HG02571 (cell line): Measurements from ENCODE around the gene CHMP6.

Source experiments
- ATAC-seq: cut with Tn5 transposase; IDR thresholded peaks from one replicate; pipeline ENCODE4 v1.9.1; 2021; ENCODE audit warnings: mild to moderate bottlenecking, moderate library complexity; ENCODE audit not compliant: unreplicated experiment

CHMP6 gene

DNA sequence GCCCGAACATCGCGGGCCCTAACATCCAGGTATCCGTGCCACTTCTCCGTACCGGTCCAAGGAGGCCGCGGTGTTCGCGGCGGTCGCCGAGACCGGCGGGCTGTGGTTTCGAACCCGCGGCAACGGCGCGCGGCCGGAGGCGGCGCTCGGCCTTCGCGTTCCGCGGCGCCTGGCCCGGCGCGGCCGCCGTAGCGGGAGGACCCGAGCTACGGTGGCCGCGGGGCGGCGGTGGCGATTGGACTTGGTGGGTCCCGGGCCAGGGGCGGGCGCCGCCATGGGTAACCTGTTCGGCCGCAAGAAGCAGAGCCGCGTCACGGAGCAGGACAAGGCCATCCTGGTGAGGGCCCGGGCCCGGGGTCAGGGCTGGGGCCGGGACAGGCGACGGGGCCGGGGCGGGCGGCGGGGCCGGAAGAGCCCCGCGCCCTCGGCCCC lies at the start of gene CHMP6:
CHMP6 (plus strand) TSS at position 197 of the 432 bp plus-strand sequence; CDS start at position 275, 78 bp downstream.
- peak; percentile 51 for ATAC-seq

DNA sequence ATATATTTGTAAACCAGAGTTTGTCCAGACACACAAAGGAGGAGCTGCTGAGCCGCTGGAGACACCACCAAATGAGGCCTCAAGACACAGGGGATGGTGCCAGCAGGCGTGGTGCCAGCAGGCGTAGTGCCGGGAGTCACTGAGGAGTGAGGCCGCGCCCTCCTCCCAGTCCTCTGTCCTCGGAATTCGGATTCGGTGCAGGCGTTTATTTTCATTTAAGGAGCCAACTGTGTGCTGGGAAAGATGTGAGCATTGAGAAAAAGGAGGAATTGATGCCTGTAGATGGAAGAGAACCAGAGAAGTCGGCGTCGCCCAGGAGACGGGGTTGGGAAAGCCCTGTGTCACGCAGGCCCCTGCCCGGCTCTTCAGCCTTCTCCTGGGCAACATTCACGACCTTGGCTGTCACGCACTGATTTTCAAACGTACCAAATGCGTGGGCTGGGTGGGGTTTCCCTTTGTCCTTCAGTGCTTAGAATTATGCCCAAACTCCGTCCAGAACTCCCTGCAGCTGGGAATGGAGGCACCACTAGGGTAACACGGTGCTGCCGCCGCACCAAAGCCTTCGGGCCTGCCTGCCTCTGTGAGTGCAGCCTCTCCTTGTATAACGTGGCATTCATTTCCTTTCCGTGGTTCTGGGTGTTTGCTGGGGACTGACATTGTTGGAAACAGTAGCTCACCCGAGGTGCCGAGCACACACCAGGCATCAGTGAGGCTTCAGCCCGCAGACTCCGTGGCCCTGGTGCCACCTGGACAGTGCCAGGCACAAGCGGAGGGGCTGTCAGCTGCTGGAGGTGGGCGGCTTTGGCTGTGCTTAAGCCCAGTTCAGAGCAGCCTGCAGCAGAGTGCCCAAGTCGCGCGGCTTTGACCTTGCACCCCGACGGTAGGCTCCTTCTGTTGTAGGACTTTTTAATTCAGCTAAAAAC lies 49.0 kb upstream of the CHMP6 start:
- ATAC-seq: no peak

DNA sequence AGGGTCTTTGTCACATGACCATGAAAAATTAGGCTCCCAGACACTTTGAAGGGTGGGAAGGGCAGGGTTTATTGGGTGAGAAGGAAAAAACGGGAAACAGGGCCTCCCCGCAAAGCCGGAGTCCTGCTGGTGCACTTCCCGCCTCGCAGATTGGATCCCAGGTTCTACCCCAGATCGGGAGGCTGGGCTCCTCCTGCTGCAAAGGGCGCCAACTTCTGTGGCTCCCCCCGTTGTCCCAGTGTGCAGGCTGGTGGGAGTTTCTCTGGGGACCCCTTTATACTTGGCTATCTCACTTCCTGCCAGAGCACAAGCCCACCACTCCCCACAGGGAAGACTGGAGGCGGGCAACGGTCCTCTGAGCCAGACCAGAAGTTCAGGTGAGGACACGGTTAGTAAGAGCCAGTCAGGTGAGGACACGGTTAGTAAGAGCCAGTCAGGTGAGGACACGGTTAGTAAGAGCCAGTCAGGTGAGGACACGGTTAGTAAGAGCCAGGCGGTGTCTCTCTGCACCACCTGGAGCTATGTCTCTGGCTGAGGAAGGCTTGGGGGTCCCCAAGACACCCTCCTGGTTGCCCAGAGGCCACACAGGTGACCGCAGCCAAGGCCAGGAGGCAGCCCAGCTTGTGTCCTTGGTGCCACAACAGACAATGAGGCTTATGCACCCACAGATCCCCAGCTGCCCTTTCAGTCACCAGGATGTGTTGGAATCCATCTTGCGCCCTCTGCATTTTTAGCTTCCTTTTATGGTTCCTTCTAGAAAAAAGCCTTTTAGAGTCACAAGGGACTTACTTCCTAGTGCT lies 48.1 kb upstream of the CHMP6 start:
- no peak for ATAC-seq

DNA sequence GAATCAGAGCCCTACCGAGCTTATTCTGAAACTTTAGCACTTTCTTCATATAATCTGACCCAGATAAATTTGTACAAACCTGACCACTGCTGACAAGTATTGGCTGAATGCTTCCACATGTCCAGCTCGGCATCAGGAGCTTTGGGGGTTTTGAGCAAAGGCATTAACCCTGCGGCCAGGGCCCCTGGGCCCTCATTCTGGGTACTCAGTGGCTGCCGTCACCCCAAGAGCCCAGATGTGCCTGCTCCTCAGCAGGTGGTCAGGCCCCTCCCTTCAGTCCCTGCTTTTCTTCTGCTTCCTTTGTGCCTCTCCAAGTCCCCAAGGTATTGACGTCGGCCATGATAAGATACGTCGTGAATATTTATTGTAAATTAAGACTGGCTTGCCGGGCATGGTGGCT lies 47.3 kb upstream of the CHMP6 start:
- no peak for ATAC-seq

DNA sequence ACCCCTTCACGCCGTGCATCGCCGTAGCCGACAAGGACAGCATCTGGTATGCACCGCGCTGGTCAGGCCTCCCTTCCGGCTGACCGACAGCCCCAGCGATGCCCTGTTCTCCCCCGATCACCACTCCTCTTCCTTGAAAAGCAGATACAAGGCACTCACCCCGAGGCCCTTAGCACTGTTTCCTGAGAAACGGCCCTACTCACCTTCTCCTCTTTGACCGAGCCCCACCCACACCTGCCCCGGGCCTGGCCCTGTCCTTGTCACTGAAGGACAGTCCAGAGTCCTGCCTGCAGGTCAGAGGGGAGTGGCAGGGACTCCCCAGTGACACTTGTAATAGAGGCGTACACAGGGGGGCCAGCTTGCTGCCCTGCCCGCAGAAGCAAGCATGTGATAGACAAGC lies 45.9 kb upstream of the CHMP6 start:
- no peak for ATAC-seq

DNA sequence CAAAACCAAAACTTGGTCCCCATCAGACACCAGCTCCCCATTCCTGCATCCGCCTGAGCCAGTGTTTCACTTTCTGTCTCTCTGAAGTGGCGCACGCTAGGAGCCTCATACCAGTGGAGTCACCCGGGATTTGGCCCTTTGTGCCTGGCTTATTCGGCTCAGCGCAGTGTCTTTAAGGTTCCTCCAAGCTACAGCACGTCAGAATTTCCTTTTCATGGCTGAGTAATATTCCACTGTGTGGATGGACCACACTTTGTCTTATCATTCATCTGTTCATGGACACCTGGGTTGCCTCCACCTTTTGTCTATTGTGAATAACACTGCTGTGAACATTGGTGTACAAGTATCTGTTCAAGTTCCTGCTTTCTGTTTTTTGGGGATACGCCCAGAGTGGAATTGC lies 45.2 kb upstream of the CHMP6 start:
- ATAC-seq: no peak

DNA sequence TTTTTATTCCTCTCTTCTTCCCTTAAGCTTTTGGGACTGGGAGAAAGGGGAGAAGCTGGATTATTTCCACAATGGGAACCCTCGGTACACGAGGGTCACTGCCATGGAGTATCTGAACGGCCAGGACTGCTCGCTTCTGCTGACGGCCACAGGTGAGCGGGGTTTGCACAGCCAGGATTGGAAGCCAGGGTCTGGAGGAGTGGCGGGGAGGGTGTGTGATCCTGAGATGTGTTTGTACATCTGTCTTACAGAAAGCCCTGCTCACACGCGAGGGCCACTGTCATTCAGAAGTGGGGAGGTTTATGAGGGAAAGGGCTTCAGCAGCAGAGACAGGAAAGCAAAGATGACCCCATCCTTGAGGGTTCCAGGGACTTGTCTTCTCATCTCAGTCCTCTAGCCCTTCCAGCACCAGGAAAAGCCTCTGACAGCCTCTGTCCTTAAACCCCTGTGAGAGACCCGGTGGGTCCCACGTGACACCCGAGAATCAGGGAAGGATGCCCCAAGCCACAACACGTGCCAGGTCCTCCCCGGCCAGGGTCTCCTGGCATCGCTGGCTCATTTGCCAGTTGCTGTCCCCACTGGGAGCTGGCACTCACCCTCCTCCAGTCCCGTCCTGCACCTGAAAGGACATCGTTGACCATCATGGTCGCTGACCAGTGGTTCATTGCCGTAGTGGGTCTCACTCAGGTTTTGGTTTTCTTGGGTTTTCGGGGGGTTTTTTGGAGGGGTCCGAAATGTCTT lies 44.3 kb upstream of the CHMP6 start:
- ATAC-seq: no peak

DNA sequence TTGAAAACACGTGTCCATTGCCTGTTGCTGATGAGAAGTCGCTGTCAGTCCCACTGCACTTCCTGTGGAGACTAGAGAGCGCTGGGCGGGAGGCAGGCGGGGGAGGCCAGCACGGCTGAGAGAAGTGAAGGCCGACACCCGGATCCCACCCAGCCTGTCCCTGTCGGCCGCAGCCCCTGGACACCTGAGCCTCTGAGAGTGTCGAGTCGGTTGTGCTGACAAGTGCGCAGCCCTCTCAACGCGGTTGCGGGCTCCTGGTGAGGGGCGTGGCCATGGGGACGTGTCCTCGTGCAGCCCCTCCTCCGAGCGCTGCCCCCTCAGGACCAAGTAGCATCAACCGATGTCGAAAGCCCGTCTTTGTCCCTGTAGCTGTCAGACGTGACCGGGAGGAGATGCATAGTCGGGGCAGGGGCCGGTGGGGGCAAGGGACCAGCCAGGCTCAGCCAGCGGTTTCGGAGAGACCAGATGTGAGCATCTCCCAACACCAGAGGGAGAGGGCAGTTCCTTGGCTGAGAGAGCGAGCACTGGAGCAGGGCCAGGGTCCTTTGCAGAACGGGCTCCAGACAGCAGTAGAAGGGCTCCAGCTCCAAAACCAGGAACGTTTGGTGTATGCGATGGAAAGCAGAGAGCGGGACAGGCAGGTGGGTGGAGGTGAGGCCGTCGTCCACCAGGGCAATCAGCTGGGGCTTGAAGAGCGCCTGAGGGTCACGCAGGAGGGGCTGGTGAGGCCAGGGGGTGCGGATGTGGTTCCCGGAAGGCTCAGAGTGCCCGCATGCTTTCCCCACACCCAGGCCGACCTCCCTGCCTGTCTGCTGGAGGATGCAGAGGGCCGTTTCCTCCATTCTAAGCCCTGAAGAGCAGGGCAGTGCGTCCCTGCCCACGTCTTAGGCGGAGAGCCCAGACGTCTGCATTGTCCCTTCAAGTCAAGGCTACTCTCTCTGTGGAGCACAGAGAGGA lies 43.3 kb upstream of the CHMP6 start:
- no peak for ATAC-seq

DNA sequence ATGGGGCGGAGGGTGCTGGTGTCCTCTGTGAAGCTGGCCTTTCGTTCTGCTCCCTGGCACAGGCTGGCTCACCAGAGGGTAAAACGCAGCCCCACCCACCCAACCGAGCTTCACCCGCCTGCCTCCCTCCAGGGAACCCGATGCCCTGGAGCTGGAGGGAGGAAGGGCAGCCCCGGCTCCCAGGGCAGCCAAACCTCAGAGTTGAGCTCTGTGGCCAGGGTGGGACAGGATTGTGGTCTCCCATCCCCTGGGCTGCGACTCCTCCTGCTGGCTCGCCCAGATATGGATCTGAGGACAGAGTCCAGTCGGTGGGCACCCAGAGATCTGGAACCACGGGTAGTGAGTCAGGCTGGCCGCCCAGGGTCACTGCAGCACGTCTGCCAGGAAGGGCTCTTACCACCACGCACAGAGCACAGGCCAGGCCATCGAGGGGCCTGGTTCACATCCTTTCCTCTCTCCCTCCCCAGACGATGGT lies 42.6 kb upstream of the CHMP6 start:
- no peak for ATAC-seq

DNA sequence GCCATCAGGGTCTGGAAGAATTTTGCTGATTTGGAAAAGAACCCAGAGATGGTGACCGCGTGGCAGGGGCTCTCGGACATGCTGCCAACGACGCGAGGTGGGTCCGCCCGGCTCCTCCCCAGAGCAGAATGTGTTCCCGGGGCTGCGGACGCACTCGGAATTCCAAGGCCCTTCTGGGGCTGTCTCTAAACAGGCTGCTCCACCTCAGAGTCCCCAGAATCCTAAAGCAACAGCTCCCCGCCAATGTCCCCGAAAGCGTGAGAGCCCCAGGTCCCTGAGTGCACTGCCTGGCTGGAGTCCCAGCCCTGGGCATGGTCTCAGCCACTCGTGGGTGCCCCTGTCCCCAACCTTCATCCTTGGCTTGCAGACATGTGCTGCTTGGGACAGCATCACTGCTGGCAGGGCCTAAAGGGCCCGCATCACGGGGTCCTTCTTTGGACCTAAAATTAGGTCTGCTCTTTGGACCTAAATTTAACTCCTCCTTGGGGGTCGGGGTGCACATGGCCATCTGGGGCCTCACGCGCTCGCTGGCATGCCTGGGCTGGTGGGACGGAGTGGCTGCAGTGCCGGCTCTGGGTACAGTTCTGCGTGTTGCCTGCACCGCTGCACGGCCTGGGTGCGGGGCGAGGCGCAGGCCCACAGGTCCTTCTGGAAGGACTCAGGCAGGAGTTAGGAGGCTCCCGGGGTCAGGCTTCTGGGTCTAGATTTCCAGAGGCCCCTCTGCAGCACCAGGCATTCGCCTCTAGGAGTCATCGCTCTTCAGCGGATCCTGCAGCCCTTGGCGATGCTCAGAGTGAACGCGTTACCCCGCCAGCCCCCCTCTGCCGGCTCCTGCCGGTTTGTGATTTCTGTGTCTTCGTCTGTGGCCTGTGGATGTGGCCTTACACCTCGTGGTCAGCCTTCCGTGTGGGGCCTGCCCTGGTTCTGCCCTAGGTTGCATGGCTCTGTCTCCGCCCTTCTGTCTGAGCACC lies 41.9 kb upstream of the CHMP6 start:
- no peak for ATAC-seq

DNA sequence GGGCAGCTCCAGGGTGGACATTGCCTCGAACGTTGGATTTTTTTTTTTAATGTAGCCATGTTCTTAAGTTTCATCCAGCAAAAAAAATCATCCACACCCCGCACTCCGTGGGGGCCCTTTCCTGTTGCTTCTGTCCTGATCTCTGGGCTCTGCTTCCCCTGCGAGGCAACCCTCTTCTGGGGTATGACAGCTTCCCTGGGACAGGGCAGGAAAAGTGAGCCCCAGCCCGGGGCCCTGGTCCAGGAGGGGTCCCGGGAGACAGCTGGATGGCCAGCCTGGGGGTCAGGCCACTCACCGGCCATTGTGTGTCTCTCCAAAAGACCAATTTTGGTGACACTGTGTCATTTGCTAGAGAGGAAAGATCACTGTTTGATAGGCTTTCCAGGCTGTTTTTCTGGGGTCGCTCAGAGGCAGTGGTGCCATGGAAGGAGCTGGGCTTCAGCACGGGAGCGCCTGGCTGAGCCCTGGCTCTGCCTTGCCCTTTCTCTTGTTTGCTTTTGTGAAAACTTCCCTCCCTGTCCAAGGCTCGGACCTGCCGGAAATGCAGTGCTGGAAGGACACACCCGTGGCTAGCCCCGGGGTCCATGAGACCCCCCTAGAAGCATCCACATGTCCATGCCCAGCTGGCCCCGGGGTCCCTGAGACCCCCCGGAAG lies 41.0 kb upstream of the CHMP6 start:
- ATAC-seq: no peak

DNA sequence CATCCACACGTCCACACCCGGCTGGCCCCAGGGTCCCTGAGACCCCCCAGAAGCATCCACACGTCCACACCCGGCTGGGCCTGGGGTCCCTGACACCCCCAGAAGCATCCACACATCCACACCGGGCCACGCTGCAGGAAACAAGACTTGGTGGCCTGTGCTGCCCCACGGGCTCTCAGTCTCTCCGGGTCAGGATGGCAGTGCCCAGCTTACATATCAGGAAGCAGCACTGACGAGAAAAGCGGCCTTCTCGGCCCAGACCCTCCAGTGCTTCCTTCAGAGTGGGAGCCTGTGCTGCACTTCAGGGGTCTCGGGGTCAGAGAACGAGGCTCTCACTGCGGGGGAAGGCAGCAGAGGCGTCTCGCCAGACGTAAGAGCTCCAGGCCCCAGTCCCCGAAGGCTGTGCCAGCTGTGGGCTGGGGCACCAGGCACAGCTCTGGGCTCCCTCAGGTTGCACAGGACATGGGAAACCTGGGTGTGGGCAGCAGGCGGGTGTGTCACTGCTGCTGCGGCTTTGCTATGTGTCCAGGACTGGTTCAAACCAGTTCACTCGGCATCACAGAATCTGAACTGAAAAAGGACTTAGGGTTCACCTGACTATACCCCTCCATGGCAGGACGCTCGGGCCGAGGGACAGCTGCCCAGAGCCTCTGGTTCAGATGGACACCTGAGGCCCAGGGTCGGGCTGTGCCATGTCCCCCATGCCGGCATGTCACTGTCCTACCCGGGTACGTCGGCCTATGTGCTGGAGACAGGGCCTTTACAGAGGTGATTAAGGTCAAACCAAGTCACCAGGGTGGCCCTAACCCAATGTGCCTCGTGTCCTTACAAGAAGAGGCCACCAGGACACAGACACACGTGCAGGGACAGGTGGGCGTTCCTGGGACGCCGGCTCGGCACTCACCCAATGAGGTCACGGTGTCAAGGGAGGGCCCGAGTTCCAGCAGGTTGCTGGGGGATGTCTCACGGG lies 40.2 kb upstream of the CHMP6 start:
- no peak for ATAC-seq

DNA sequence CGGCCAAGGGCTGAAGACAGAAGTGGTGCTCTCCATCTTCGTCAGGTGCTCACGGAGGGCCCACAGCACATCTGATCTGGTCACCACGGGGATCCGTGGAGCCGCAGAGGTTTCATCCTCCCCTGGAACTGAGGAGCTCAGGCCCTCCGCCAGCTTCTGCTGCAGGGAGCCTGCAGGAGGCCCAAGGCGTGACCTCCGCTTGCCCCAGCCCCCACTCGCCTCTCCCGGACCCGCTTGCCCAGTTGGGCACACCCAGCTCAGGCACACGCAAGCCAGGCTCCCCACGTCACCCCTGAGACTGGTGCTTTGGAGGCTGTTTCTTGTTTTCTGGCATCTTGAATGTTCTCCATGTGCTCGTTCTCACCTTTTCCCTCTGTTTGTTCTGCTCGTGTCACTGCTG lies 39.4 kb upstream of the CHMP6 start:
- ATAC-seq: no peak

DNA sequence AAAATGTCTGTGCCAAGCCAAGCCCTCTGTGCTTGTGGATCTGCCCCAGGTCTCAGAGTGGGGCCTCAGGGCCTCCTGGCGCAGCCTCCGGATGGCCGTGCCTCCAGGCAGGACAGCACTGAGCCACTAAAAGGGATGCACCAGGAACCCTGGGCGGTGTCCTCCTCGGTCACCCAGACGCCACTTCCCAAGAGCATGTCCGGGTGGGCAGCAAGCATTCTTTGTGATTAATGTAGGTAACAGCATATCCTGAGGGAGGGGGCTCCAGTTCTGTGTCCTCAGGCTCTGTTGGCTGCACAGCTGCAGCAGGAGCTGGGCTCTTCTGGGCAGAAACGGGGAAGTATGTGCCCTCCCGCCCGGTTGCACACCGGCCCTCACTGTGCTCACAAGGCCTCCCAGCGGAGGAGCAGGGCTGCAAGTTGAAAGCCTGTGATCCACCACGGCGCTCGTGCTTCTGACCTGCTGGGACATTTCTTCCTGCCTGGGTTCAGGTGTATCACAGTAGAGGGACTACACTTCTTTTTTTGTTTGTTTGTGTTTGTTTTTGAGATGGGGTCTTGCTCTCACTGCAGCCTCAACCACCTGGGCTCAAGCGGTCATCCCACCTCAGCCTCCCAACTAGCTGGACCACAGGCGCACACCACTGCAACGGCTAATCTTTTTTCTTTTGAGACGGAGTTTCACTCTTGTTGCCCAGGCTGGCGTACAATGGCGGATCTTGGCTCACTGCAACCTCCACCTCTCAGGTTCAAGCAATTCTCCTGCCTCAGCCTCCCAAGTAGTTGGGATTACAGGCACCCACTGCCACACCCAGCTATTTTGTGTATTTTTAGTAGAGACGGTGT lies 37.9 kb upstream of the CHMP6 start:
- no peak for ATAC-seq

DNA sequence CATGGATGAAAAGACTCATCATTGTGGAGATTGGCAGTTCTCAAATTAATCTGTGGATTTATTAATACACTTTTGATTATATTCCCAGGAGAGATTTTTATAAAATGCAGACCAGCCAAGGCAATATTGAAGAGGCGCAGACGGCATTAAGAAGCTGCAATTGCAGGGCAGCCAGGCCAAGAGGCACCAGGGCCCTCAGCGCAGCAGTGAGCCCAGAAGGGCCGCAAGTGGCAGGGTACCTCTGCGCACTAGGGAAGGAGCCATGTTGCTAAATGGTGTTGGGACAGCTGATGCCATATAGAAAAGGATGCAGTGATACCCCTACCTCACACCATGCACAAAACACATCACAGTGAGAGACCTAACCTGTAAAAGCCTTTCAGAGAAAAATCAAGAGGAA lies 36.6 kb upstream of the CHMP6 start:
- no peak for ATAC-seq

DNA sequence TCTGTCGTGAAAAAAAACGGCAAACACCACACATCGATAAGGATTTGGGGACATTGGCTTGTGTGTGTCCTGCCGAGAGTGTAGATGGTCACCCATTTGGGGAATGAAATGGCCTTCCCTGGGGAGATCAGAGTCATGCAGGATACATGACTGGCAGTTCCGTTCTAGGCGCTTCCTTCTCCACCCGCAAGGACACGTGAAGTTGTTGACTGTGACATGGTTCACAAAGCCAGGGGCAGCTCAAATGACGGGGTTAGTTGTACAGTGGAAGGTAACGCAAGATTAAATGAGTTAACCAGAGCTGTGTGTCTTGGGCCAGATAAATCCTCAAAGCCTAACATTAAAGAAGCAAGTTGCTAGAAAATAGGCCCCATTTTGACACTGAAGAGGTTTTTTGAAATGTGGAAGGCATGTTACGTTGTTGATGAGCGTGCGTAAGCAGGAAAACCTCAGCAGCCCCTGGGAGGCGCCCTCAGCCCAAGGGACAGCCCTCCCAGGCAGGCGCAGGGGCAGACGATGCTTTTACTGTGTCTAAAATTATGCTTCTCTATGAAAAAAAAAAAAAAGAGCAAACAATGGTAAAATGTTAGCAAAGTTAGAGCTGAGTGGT lies 35.9 kb upstream of the CHMP6 start:
- no peak for ATAC-seq
